HG03432 (cell line): ENCODE data around the gene SEMA5A.

Experiments used
- ATAC-seq: cut with Tn5 transposase; IDR thresholded peaks from one replicate; pipeline ENCODE4 v1.9.1; 2021; ENCODE audit warnings: mild to moderate bottlenecking, moderate library complexity; ENCODE audit not compliant: unreplicated experiment

SEMA5A gene

GRCh38 chr5:9547122-9547947, 1.5 kb upstream of the SEMA5A start:
- no peak for ATAC-seq

DNA sequence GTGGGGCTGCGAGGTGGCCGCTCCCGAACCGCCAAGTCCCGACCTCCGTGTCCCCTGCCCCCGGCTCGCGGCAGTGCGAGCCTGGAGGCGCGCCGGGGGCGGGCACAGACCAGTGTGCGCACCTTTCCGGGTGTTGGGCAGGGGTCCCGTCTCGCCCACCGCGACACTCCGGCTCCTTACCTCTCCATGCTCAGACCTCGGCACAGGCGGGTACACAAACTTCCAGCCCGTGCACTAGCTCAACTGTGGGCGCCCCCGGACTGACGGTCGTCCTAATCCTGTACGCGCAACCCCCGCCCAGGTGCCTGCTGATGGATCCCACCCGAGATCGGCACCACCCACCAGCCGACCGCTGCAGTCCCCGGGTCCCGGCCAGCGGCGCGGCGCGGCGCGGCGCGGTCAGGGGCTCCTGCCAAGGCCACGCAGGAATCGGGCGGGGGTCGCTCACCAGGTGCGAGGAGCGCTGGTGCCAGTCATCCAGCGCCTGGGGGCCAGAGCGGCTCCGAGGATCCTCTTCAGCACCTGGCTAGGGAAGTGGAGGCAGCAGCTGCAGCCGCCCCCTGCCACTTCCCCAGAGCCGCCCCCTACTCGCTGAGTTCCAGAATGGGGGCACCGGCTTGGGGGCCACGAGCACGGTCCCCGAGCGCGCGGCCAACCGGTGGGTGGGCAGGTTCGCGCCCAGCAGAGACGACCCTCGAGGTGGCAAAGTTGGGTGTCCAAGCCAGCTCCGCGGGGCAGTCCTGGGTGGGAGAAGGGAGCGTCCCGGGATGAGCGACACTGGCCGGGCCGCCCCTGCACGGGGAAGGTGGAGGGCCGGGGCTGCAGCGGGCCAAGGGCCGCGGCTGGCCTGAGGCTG, 511 bp downstream of the SEMA5A start:
- ATAC-seq = peak; percentile 22

GRCh38 chr5:9544502-9545135, 1.3 kb downstream of the SEMA5A start:
- ATAC-seq = peak; percentile 73

GRCh38 chr5:9544056-9544455, 1.8 kb downstream of the SEMA5A start:
- peak; percentile 4 for ATAC-seq

- no peak for ATAC-seq
Observed at GRCh38 chr5:9543311-9543920, 2.5 kb downstream of the SEMA5A start.

GRCh38 chr5:9540791-9541190, 5.1 kb downstream of the SEMA5A start:
- ATAC-seq = no peak

GRCh38 chr5:9538504-9538903, 7.4 kb downstream of the SEMA5A start:
- ATAC-seq = no peak

GRCh38 chr5:9537223-9538141, 8.4 kb downstream of the SEMA5A start:
- no peak for ATAC-seq

DNA sequence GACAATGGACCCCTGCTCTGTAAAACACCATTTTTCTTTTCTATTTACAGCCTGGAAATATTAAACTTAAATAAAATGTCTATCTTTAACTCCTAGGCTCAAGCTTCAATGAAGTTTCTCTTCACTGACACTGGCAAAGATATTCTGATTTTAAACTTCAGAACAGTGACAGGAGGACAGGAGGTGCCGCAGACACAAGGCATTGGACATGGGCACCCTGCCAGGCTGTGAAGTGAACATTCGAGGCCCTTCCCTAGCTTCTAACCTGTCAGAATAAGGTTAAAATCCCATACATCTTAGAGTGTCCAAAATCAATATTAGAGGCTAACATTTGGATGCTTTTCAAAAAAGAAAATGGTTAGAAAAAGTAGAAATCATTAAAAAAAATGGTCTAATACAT, 9.2 kb downstream of the SEMA5A start:
- ATAC-seq = no peak

- no peak for ATAC-seq
Observed at GRCh38 chr5:9534881-9535517, 10.9 kb downstream of the SEMA5A start.

DNA sequence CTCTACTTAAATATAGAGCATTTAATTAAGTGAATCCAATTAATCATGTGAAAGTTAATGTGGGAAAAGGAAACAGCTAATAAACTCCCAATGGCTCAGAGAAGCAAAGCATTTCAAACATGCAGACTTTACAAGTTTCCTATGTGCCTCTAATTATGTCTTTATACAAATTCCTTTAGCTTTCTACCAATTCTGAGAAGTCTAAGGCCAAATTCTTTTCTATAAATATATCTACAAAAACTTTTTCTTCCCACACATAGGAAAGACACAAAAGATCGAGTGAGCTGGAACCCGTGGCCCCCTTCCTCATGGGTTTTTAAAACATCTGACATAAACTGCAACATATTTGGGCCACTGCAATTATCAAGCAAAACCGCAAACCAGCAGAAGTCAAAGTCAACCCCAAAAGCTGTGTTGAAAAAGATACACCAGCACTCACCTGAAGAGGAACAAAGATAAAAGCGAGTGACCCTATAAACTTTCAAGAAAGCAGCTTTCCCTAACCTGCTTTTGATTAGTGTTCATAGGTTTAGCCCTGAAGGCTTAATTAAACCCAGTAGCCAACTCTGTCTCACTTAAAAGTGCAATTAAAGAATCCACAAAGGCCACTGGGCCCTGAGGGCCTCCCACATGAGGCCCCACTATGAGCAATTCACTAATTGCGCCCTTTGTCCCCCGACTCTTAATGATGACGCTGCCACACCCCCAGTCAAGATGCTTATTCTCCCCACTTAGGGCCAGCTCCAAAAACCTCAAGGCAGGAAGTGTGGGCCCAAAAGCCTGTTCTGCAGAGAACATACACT, 12.1 kb downstream of the SEMA5A start:
- ATAC-seq = no peak

DNA sequence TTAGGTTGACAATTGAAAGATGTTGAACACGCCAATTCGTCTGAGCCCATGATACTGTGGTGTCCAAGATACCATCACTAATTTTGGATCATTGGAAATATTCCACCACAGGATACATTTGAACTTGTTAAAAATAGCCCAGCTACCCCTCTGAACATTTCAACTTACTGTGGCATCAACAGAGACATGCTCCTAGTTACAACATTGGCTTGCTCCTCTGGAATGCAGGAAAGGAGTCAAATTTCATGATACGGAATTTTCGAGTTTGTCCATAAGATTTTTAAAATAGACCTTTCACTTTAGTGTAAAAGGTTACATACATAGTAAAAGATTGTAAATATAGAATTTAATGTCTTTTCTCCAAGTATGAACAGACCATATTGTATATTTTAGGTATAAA, 12.8 kb downstream of the SEMA5A start:
- ATAC-seq = no peak

GRCh38 chr5:9529513-9529912, 16.4 kb downstream of the SEMA5A start:
- ATAC-seq = no peak

- ATAC-seq = peak; percentile 56
Observed at GRCh38 chr5:9529041-9529480, 16.8 kb downstream of the SEMA5A start.

DNA sequence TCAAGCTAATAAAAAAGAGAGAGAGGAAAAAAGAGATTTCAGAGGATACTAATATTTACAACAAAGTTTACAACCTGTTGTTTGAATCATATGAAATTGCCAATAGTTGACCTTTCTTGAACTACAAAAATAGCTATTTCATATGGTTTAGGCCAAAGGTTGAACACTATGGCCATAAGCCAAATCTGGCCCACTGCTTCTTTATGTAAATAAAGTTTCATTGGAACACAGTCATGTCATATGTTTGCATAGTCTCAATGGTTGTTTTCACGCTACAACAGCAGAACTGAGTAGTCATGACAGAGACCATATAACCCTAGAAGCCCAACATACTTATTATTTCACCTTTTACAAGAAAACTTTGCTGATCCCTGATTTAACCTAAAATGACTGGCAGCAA, 20.9 kb downstream of the SEMA5A start:
- no peak for ATAC-seq

DNA sequence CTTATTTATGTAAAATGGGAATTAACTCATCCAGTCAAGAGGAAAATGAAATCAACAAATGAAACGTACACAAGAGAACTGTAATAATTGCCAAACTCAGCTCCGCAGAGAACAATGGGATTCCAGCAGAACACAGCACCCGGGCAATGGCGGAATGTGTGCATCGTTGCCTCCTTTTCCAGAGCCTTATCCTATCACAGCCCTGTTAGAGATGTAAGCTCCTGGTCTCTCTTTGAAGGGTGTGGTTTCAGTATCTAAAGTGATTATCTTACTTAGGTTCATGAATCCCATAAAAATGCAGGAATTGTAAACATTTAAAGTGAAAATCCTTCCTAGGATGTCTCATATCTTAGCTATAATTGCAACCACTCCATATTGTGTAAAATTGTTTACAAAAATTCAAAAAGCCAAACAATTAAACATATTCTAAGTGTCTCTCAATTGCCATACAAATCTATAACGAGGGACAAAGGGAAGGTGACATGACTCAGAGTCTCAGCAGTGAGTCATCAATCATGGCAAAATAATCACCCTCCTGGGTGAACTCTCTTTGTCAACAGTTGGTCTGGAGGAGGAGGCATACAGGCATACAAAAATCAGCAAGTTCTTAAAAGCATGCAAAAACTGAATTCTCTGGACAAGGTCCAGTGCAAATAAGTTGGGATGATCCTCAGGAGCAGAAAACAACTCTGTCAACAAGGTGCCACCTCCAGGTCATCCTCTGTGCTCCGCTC, 22.6 kb downstream of the SEMA5A start:
- no peak for ATAC-seq

- ATAC-seq = no peak
Observed at GRCh38 chr5:9519537-9519936, 26.3 kb downstream of the SEMA5A start.

GRCh38 chr5:9516591-9516990, 29.3 kb downstream of the SEMA5A start:
- ATAC-seq = no peak
